Activated CD4-positive, alpha-beta T cell treated with anti-CD3 and anti-CD28 coated beads, Interleukin-10, Interleukin-2, amounts not matched to agents 100 ng/mL and 50 ng/mL, durations not matched to agents 16 hours and 8 hours (primary cell): Measurements from ENCODE around the gene U2AF2.

Experiments used
- DNase-seq: peaks from one replicate; pipeline ENCODE4 v3.0.0-alpha.2; 2020

U2AF2 gene

GRCh38 chr19:55660404-55660803, 5.6 kb downstream of the U2AF2 start:
- no peak for DNase-seq

GRCh38 chr19:55660991-55661390, 6.2 kb downstream of the U2AF2 start:
- DNase-seq: no peak

- DNase-seq: no peak
Observed at GRCh38 chr19:55661826-55662225, 7.0 kb downstream of the U2AF2 start.

- no peak for DNase-seq
Observed at GRCh38 chr19:55663846-55664536, 9.2 kb downstream of the U2AF2 start.

- DNase-seq: no peak
Observed at GRCh38 chr19:55666343-55667005, 11.6 kb downstream of the U2AF2 start.

- no peak for DNase-seq
Observed at GRCh38 chr19:55667006-55667381, 12.2 kb downstream of the U2AF2 start.

GRCh38 chr19:55667511-55667910, 12.7 kb downstream of the U2AF2 start:
- DNase-seq: no peak

- DNase-seq: no peak
Observed at GRCh38 chr19:55667958-55668357, 13.1 kb downstream of the U2AF2 start.

- DNase-seq: no peak
Observed at GRCh38 chr19:55668603-55669348, 13.9 kb downstream of the U2AF2 start.

- DNase-seq: no peak
Observed at GRCh38 chr19:55669418-55670279, 14.8 kb downstream of the U2AF2 start.

- DNase-seq: no peak
Observed at GRCh38 chr19:55670280-55671053, 15.6 kb downstream of the U2AF2 start.

- DNase-seq: no peak
Observed at GRCh38 chr19:55671054-55671378, 16.2 kb downstream of the U2AF2 start.

GRCh38 chr19:55672418-55672817, 17.6 kb downstream of the U2AF2 start:
- no peak for DNase-seq

GRCh38 chr19:55673465-55673864, 18.6 kb downstream of the U2AF2 start:
- no peak for DNase-seq

GRCh38 chr19:55673889-55674288, 19.1 kb downstream of the U2AF2 start:
- DNase-seq: no peak

- no peak for DNase-seq
Observed at GRCh38 chr19:55674459-55674840, 19.6 kb downstream of the U2AF2 start.

GRCh38 chr19:55674841-55675660, 20.2 kb downstream of the U2AF2 start, which contains the start of gene EPN1:
EPN1 (plus strand) TSS chr19:55675226; CDS start chr19:55678628, 3,402 bp downstream.
- DNase-seq: peak; percentile 99

GRCh38 chr19:55675661-55676354, 21.0 kb downstream of the U2AF2 start:
- DNase-seq: no peak

- no peak for DNase-seq
Observed at GRCh38 chr19:55676383-55676782, 21.5 kb downstream of the U2AF2 start.

- no peak for DNase-seq
Observed at GRCh38 chr19:55676889-55677505, 22.2 kb downstream of the U2AF2 start.
